Adrenal gland (tissue), 12 donors: ENCODE measurements around the gene MYOM1. TPM values are rescaled to one million over a fixed set of nuclear protein-coding genes. Genes with fewer than 3 reads are reported as not detected.
"Not testable (repeated sequence)": the region's sequence is repeated elsewhere in the genome, so short reads cannot be mapped to it uniquely, and the experiment has no call there.

Experiments used
- DNase-seq, 7 donors: peaks; one replicate each; pipeline ENCODE4 v3.0.0-alpha.2; 2019 to 2020
- H3K27ac ChIP-seq, 5 donors: fragments of 200-600 bp; sonication (generic) in 4 of 5; 1 replicate in 3 of 5; 2 replicates in 2 of 5; pipeline versions ENCODE4 v1.5.1 to v1.8.0; 2016 to 2020; ENCODE audit warnings: mild to moderate bottlenecking in 1 of 5
- H3K27me3 ChIP-seq: fragments of 200-600 bp; 2 replicates; pipeline ENCODE4 v1.8.0; 2021
- H3K36me3 ChIP-seq, 2 donors: fragments of 200-600 bp; replicated peaks in 1 of 2; 1 replicate in 1 of 2; 2 replicates in 1 of 2; pipeline versions ENCODE4 v1.5.1 to v1.8.0; 2018 to 2022
- H3K4me1 ChIP-seq, 2 donors: fragments of 200-600 bp; replicated peaks in 1 of 2; 1 replicate in 1 of 2; 2 replicates in 1 of 2; pipeline versions ENCODE4 v1.5.1 to v1.8.0; 2018 to 2021
- H3K4me3 ChIP-seq, 4 donors: fragments of 200-600 bp; sonication (generic) in 3 of 4; one replicate each; pipeline ENCODE4 v1.5.1; 2016 to 2018
- H3K9me3 ChIP-seq, 3 donors: fragments of 200-600 bp; sonication (generic) in 1 of 3; replicated peaks in 1 of 3; 1 replicate in 2 of 3; 2 replicates in 1 of 3; pipeline versions ENCODE4 v1.5.1 to v1.8.0; 2016 to 2021
- POLR2A ChIP-seq, 2 donors: fragments of 450-650 bp; IDR thresholded peaks; one replicate each; pipeline ENCODE4 v1.6.1; 2017; ENCODE audit warnings: antibody characterized with exemption in 2 of 2, mild to moderate bottlenecking in 2 of 2, moderate library complexity in 1 of 2
- WGBS, 4 donors: extraction: QIAGEN DNeasy Blood & Tissue Kit in 2 of 4; methylation state at CpG; one replicate each; pipeline versions ENCODE4 v1.1.5 to v1.1.7; 2013 to 2017; 5-methylcytosine and 5-hydroxymethylcytosine counted together
- intact Hi-C, 2 donors: fragments of 100-400 bp; cut with DNase I; formaldehyde crosslinking; loops; one replicate each; pipeline versions ENCODE4 v1.14.1 to v1.15.0; 2022 to 2023
- polyA plus RNA-seq, 3 donors: library from polyadenylated mRNA; stranded (reverse); fragments of 200-250 nt in 2 of 3; fragments of 350-450 nt in 1 of 3; fragmentation: Illumina TruSeq in 1 of 3; extraction: RNeasy Lipid Tissue Mini Kit (QIAGEN cat#74804) in 1 of 3; gene quantifications; one replicate each; pipeline ENCODE4 v1.2.3, GENCODE V29; 2013 to 2014
- total RNA-seq, 9 donors: library from RNA; depleted of rRNA in 4 of 9; stranded (reverse); fragments of >200 nt in 4 of 9; fragments of 120-200 nt in 1 of 9; fragmentation: NEBNext Ultra II Directional in 1 of 9; extraction: Animal tissue kit (Norgen Biotek cat#: 25700) in 1 of 9; gene quantifications; one replicate each; pipeline versions ENCODE4 v1.1.0 to v1.2.4, GENCODE V29; 2013 to 2023
- TF ChIP-seq, protein P1 (sequence below), 6 experiments: fragments of 450-650 bp in 4 of 6; fragments of 200-600 bp in 2 of 6; sonication (generic) in 1 of 6; IDR thresholded peaks; 1 replicate in 5 of 6; 2 replicates in 1 of 6; pipeline versions ENCODE4 v1.5.1 to v1.8.0; 2016 to 2021; ENCODE audit warnings: antibody characterized with exemption in 6 of 6, mild to moderate bottlenecking in 2 of 6, moderate library complexity in 1 of 6
- donor health status: healthy with polysubstance abuse.
- donor health status: Bipolar disorder and iron deficiency.
- donor health status: DM: yes; HTN: yes; CAD: no.
- donor health status: DM: no; HTN: no; CAD: no.
- donor health status: DM: no; HTN: no; CAD: no.
- donor health status: DM: yes; HTN: yes; CAD: no.

Gene MYOM1
- total and polyA plus RNA-seq, 12 donors, result 1.3 to 70.0 (median 2.9) TPM

GRCh38 chr18:3075491-3075890 lies 144.3 kb downstream of the MYOM1 start:
- no peak for DNase-seq
- Histone ChIP-seq H3K4me1 (no peaks in the 10 kb centered on the region), H3K27me3 (no peaks in the 10 kb centered on the region), H3K27ac (no peak overlapping the region), H3K36me3 (no peaks in the 10 kb centered on the region), H3K4me3 (no peak overlapping the region), H3K9me3 (no peaks in the 10 kb centered on the region)
- WGBS, 4 donors, result 70 to 80% (median 78%) methylated on average over 9 of the region's 9 CpGs
- intact Hi-C loops, result no loop called here
- TF ChIP-seq, protein P1, sequence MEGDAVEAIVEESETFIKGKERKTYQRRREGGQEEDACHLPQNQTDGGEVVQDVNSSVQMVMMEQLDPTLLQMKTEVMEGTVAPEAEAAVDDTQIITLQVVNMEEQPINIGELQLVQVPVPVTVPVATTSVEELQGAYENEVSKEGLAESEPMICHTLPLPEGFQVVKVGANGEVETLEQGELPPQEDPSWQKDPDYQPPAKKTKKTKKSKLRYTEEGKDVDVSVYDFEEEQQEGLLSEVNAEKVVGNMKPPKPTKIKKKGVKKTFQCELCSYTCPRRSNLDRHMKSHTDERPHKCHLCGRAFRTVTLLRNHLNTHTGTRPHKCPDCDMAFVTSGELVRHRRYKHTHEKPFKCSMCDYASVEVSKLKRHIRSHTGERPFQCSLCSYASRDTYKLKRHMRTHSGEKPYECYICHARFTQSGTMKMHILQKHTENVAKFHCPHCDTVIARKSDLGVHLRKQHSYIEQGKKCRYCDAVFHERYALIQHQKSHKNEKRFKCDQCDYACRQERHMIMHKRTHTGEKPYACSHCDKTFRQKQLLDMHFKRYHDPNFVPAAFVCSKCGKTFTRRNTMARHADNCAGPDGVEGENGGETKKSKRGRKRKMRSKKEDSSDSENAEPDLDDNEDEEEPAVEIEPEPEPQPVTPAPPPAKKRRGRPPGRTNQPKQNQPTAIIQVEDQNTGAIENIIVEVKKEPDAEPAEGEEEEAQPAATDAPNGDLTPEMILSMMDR (IDR thresholded peaks at IDR 0.05), result no peak
- TF ChIP-seq POLR2A (IDR thresholded peaks at IDR 0.05), result no peak

DNA sequence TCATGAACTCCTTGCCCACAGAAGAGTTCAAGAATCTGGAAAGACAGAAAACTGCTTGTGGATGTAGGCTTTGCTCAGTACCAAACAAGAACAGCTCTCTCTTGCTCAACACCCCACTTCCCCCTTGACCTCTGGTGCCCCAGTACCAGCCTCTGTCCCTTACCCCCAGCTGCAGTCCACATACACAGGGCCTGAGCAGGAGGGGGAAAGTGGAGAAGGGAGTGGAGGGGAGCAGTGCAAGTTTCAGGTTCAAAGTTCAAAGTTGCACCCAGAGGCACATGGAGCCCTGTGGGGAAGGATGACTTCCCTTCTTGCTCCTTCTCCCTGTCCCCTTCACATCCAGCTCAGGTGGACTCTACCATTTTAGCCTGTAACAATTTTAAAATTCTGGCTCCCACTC lies 145.7 kb downstream of the MYOM1 start:
- Histone ChIP-seq H3K27me3 (no peaks in the 10 kb centered on the region), H3K4me3 (no peak overlapping the region), H3K36me3 (no peaks in the 10 kb centered on the region), H3K4me1 (no peaks in the 10 kb centered on the region), H3K27ac (no peak overlapping the region), H3K9me3 (no peaks in the 10 kb centered on the region)
- no peak for DNase-seq
- no peak for TF ChIP-seq POLR2A (IDR thresholded peaks at IDR 0.05)
- TF ChIP-seq, protein P1 (IDR thresholded peaks at IDR 0.05), result no peak
- intact Hi-C loops, result no loop called here

DNA sequence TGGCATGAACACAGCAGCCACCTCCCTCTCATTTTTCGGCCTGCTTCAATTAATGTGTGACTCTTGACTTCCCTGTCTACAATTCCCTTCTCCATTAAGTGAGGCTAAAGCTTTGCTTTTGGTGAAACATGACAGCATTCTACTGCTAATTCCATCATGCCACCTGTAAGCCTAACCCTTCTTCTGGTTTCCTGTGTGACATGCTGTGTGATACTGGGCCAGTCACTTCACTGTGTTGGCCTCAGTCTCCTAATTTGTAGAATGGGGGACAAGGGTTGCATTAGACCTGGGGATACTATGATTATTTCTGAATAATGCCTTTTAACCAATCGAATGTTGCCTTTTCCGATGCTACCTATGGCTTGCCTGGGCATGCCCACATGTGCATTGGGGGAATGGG lies 146.4 kb downstream of the MYOM1 start:
- H3K27me3 ChIP-seq, H3K4me3 ChIP-seq, H3K4me1 ChIP-seq, DNase-seq, intact Hi-C loops, H3K27ac ChIP-seq, H3K9me3 ChIP-seq, H3K36me3 ChIP-seq: not testable (repeated sequence)
- 91 to 100% (median 96%) methylated on average over 3 of the region's 3 CpGs for WGBS, 4 donors

GRCh38 chr18:3071676-3072075 lies 148.1 kb downstream of the MYOM1 start:
- intact Hi-C loops, result no loop called here
- WGBS, 4 donors, result 86 to 91% (median 89%) methylated on average over 5 of the region's 5 CpGs
- Histone ChIP-seq H3K36me3 (no peaks in the 10 kb centered on the region), H3K27me3 (no peaks in the 10 kb centered on the region), H3K9me3 (no peaks in the 10 kb centered on the region), H3K4me3 (no peak overlapping the region), H3K4me1 (no peaks in the 10 kb centered on the region), H3K27ac (no peak overlapping the region)
- no peak for DNase-seq
- TF ChIP-seq, protein P1 (IDR thresholded peaks at IDR 0.05), result no peak
- TF ChIP-seq POLR2A (IDR thresholded peaks at IDR 0.05), result no peak

DNA sequence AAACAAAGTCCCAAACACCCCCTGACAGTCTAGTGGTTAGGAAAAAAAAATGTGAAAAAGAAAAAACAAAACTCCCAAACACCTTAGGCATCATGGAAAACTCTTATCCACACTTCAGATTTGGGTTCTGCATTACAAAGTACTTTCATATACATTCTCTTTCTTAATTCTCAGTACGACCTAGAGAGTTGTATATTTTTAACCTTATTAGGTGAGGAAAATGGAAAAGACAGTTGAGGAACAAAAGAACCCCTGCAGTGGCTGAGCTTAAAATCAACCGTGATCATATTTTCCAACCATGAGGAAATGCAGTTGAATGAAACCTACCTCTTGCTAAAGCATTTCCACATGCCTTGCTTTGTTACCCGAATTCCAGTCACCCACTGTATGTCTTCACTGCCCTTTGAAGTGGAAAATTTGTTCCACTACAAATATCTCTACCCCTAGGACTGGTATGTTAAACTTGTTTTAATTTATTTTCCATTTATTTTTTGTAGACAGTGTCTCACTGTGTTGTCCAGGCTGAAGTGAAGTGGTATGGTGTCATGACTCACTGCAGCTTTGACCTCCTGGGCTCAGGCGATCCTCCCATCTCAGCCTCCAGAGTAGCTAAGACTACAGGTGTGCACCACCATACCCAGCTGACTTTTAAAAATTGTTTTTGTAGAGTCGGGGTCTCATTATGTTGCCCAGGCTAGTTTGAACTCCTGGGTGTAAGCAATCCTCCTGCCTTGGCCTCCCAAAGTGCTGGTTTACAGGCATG lies 149.9 kb downstream of the MYOM1 start:
- WGBS, 4 donors, result 86 to 89% (median 86%) methylated on average over 5 of the region's 5 CpGs
- no peak overlapping the region for H3K4me3 ChIP-seq
- TF ChIP-seq POLR2A (IDR thresholded peaks at IDR 0.05), result no peak
- TF ChIP-seq, protein P1 (IDR thresholded peaks at IDR 0.05), result no peak

More for the DNA sequence above, 149.9 kb downstream of the MYOM1 start:
- Histone ChIP-seq H3K36me3 (no peaks in the 10 kb centered on the region), H3K27ac (no peak overlapping the region), H3K27me3 (no peaks in the 10 kb centered on the region), H3K4me1 (no peaks in the 10 kb centered on the region), H3K9me3 (no peaks in the 10 kb centered on the region)
- peak in 1 of 7 donors; percentile 7 for DNase-seq
- intact Hi-C loops, result loop anchor here (10.0 kb wide), 2 partner anchors 55 to 135 kb away; partner anchors contain the start of gene LPIN2 (in 1 of the 2)
